ENCODE results near the gene ADAMTS18.

- no peak for TF ChIP-seq REST (IDR thresholded peaks at IDR 0.05; ENCODE audit: insufficient read depth in 1 of 2, low read depth in 2 of 2, low read length in 2 of 2)
- TF ChIP-seq POLR2AphosphoS5 (IDR thresholded peaks at IDR 0.05; ENCODE audit: low read depth, low read length), result no peak
These were observed 60.5 kb downstream of the ADAMTS18 start for GRCh38 chr16:77374384-77374783.
